GM23338 (cell line): ENCODE data around the gene FOCAD. TPM values are rescaled to one million over a fixed set of nuclear protein-coding genes. Genes with fewer than 3 reads are reported as not detected.

Source experiments
- ATAC-seq: fragments of 200-7000 bp; cut with Tn5 transposase; 3 replicates; pipeline ENCODE4 v1.9.1; 2020
- DNase-seq: peaks from one replicate; pipeline ENCODE4 v3.0.0-alpha.2; 2015; ENCODE audit warnings: low spot score
- H2AFZ ChIP-seq: fragments of 200-600 bp; sonication (generic); 2 replicates; pipeline ENCODE4 v1.8.0; 2016; ENCODE audit warnings: antibody characterized with exemption, mild to moderate bottlenecking, moderate library complexity
- H3F3A ChIP-seq: fragments of 200-600 bp; sonication (generic); replicated peaks from 2 replicates; pipeline ENCODE4 v1.8.0; 2017; ENCODE audit warnings: antibody characterized with exemption, mixed run types, low read depth
- H3K27ac ChIP-seq: fragments of 200-600 bp; sonication (generic); 2 replicates; pipeline ENCODE4 v1.6.1; 2016; ENCODE audit warnings: low read depth
- H3K27me3 ChIP-seq: fragments of 200-600 bp; sonication (generic); 2 replicates; pipeline ENCODE4 v1.8.0; 2016; ENCODE audit warnings: mild to moderate bottlenecking, mixed run types, moderate library complexity; ENCODE audit not compliant: insufficient read depth
- H3K36me3 ChIP-seq: fragments of 200-600 bp; sonication (generic); 2 replicates; pipeline ENCODE4 v1.8.0; 2016; ENCODE audit warnings: mild to moderate bottlenecking; ENCODE audit not compliant: insufficient read depth
- H3K4me1 ChIP-seq: fragments of 200-600 bp; sonication (generic); 2 replicates; pipeline ENCODE4 v1.8.0; 2016; ENCODE audit warnings: mild to moderate bottlenecking, moderate library complexity; ENCODE audit not compliant: insufficient read depth
- H3K4me2 ChIP-seq: fragments of 200-600 bp; sonication (generic); 2 replicates; pipeline ENCODE4 v1.7.1; 2017; ENCODE audit warnings: mixed run types
- H3K4me3 ChIP-seq: fragments of 200-600 bp; sonication (generic); 2 replicates; pipeline ENCODE4 v1.6.1; 2016; ENCODE audit warnings: mixed run types
- H3K79me2 ChIP-seq: fragments of 200-600 bp; sonication (generic); replicated peaks from 2 replicates; pipeline ENCODE4 v1.8.0; 2017; ENCODE audit warnings: mild to moderate bottlenecking; ENCODE audit not compliant: insufficient read depth
- H3K9me2 ChIP-seq: fragments of 200-600 bp; sonication (generic); 2 replicates; pipeline ENCODE4 v1.8.0; 2017; ENCODE audit not compliant: insufficient read depth
- H4K20me1 ChIP-seq: fragments of 200-600 bp; sonication (generic); replicated peaks from 2 replicates; pipeline ENCODE4 v1.8.0; 2017; ENCODE audit warnings: mild to moderate bottlenecking; ENCODE audit not compliant: insufficient read depth
- H3K27ac Mint-ChIP-seq: 2 replicates; pipeline ENCODE4 v1.8.0; 2020; ENCODE audit warnings: inconsistent platforms, mild to moderate bottlenecking, moderate library complexity, mixed read lengths
- H3K27me3 Mint-ChIP-seq: 3 replicates; pipeline ENCODE4 v1.8.0; 2022; ENCODE audit warnings: low read depth, mild to moderate bottlenecking, moderate library complexity, mixed read lengths, inconsistent platforms; ENCODE audit not compliant: insufficient read depth, poor library complexity
- H3K36me3 Mint-ChIP-seq: 3 replicates; pipeline ENCODE4 v1.8.0; 2021; ENCODE audit warnings: low read depth, mild to moderate bottlenecking, inconsistent platforms, moderate library complexity, mixed read lengths
- H3K4me1 Mint-ChIP-seq: 3 replicates; pipeline ENCODE4 v1.8.0; 2020; ENCODE audit warnings: mild to moderate bottlenecking, inconsistent platforms, mixed read lengths
- H3K4me3 Mint-ChIP-seq: 3 replicates; pipeline ENCODE4 v1.8.0; 2021; ENCODE audit warnings: moderate library complexity, mild to moderate bottlenecking, inconsistent platforms, mixed read lengths
- H3K9me3 Mint-ChIP-seq: 3 replicates; pipeline ENCODE4 v1.8.0; 2020; ENCODE audit warnings: moderate library complexity, mild to moderate bottlenecking, inconsistent platforms, mixed read lengths
- CREB1 ChIP-seq: fragments of 250-450 bp; sonication (Bioruptor Pico); IDR thresholded peaks from 2 replicates; pipeline ENCODE4 v1.5.0; 2020; ENCODE audit warnings: low read depth, mild to moderate bottlenecking, moderate library complexity
- CTCF ChIP-seq, 2 experiments: fragments of 200-600 bp in 1 of 2; sonication (generic) in 1 of 2; conservative IDR thresholded peaks; 2 replicates each; pipeline versions ENCODE4 v1.5.1 to v1.6.1; 2016 to 2017; ENCODE audit warnings: antibody characterized with exemption in 2 of 2, low read depth in 2 of 2, mild to moderate bottlenecking in 2 of 2, moderate library complexity in 1 of 2
- ZNF462 ChIP-seq: fragments of 250-450 bp; sonication (Bioruptor Pico); IDR thresholded peaks from 2 replicates; pipeline ENCODE4 v1.5.0; 2020; ENCODE audit warnings: mild to moderate bottlenecking, moderate library complexity
- polyA plus RNA-seq: library from polyadenylated mRNA; unstranded; fragments of >200 nt; fragmentation: Nextera tagmentation; extraction: Ambion mirVana; gene quantifications from 2 replicates; pipeline ENCODE4 v1.2.1, GENCODE V29; 2016
- total RNA-seq: library from RNA; depleted of rRNA; stranded (reverse); fragments of >200 nt; shearing (Covaris generic); gene quantifications from 2 replicates; pipeline ENCODE4 v1.2.3, GENCODE V29; 2014

FOCAD gene
- total and polyA plus RNA-seq, 2 experiments from 2014 or later = 13.7 to 66.5 TPM

GRCh38 chr9:20728493-20729220 is 44.6 kb downstream of the FOCAD start:
- H3K4me3 Mint-ChIP-seq = no peak overlapping the region
- no peaks in the 10 kb centered on the region for H4K20me1 ChIP-seq
- no peaks in the 10 kb centered on the region for H3F3A ChIP-seq
- H3K27ac ChIP-seq = no peak overlapping the region
- H3K36me3 Mint-ChIP-seq = no peaks in the 10 kb centered on the region
- no peak overlapping the region for H3K4me2 ChIP-seq
- peaks cover 6% of the 10 kb centered on the region; the same call in 2 of the 3 replicates for H3K4me1 Mint-ChIP-seq
- H3K36me3 ChIP-seq = no peaks in the 10 kb centered on the region
- no peak overlapping the region for H3K27ac Mint-ChIP-seq
- DNase-seq (no peak), ATAC-seq (no peak)
- TF ChIP-seq CREB1 (CRISPR knock-in tag) (no peak), ZNF462 (CRISPR knock-in tag) (no peak)
- no peak overlapping the region for H2AFZ ChIP-seq
- no peaks in the 10 kb centered on the region for H3K9me2 ChIP-seq
- no peaks in the 10 kb centered on the region for H3K27me3 ChIP-seq
- no peaks in the 10 kb centered on the region for H3K79me2 ChIP-seq
- H3K4me1 ChIP-seq = no peaks in the 10 kb centered on the region
- no peaks in the 10 kb centered on the region for H3K9me3 Mint-ChIP-seq
- peaks cover 1% of the 10 kb centered on the region for H3K27me3 Mint-ChIP-seq
- no peak overlapping the region for H3K4me3 ChIP-seq

GRCh38 chr9:20729523-20729922 is 45.5 kb downstream of the FOCAD start:
- H3K27ac ChIP-seq = no peak overlapping the region
- H3K4me3 Mint-ChIP-seq = no peak overlapping the region
- no peaks in the 10 kb centered on the region for H3K36me3 Mint-ChIP-seq
- no peak for TF ChIP-seq CTCF (conservative IDR thresholded peaks at IDR 0.05; ENCODE audit: low read depth in 2 of 2)
- H3K4me3 ChIP-seq = no peak overlapping the region
- peak overlapping the region; percentile 45; the same call in 1 of the 2 replicates for H3K27ac Mint-ChIP-seq
- H3K27me3 Mint-ChIP-seq = peaks cover 1% of the 10 kb centered on the region
- ATAC-seq (no peak), DNase-seq (no peak)
- H4K20me1 ChIP-seq = no peaks in the 10 kb centered on the region
- no peaks in the 10 kb centered on the region for H3K36me3 ChIP-seq
- H3K4me1 ChIP-seq = no peaks in the 10 kb centered on the region
- H3K4me2 ChIP-seq = no peak overlapping the region
- H3K27me3 ChIP-seq = no peaks in the 10 kb centered on the region
- H3K79me2 ChIP-seq = no peaks in the 10 kb centered on the region
- no peaks in the 10 kb centered on the region for H3K9me2 ChIP-seq
- H3K4me1 Mint-ChIP-seq = peaks cover 6% of the 10 kb centered on the region; the same call in 2 of the 3 replicates
- no peak overlapping the region for H2AFZ ChIP-seq
- H3K9me3 Mint-ChIP-seq = no peaks in the 10 kb centered on the region
- no peaks in the 10 kb centered on the region for H3F3A ChIP-seq
